ENCODE measurements around the gene VAV2.

Gene VAV2

GRCh38 chr9:133888048-133888808, 103.9 kb downstream of the VAV2 start:
- DNase-seq, result no peak

- no peak for DNase-seq
Measured at GRCh38 chr9:133887540-133888047, 104.5 kb downstream of the VAV2 start.

- no peak for DNase-seq
Measured at GRCh38 chr9:133886563-133887501, 105.3 kb downstream of the VAV2 start.

- DNase-seq, result no peak
Measured at GRCh38 chr9:133884907-133885744, 107.0 kb downstream of the VAV2 start.

- no peak for DNase-seq
Measured at GRCh38 chr9:133882849-133883755, 109.0 kb downstream of the VAV2 start.

GRCh38 chr9:133881671-133882381, 110.3 kb downstream of the VAV2 start:
- no peak for DNase-seq

- DNase-seq, result no peak
Measured at GRCh38 chr9:133880851-133881661, 111.1 kb downstream of the VAV2 start.

- no peak for DNase-seq
Measured at GRCh38 chr9:133880136-133880535, 112.0 kb downstream of the VAV2 start.

- DNase-seq, result no peak
Measured at GRCh38 chr9:133879615-133880014, 112.5 kb downstream of the VAV2 start.

- DNase-seq, result no peak
Measured at GRCh38 chr9:133878402-133878801, 113.7 kb downstream of the VAV2 start.

- DNase-seq, result no peak
Measured at GRCh38 chr9:133877967-133878366, 114.2 kb downstream of the VAV2 start.

GRCh38 chr9:133877327-133877726, 114.8 kb downstream of the VAV2 start:
- DNase-seq, result no peak

- DNase-seq, result no peak
Measured at GRCh38 chr9:133876836-133877235, 115.3 kb downstream of the VAV2 start.

- no peak for DNase-seq
Measured at GRCh38 chr9:133876144-133876543, 116.0 kb downstream of the VAV2 start.

- no peak for DNase-seq
Measured at GRCh38 chr9:133875131-133875530, 117.0 kb downstream of the VAV2 start.

- DNase-seq, result no peak
Measured at GRCh38 chr9:133874659-133875058, 117.5 kb downstream of the VAV2 start.

GRCh38 chr9:133874060-133874657, 118.0 kb downstream of the VAV2 start:
- DNase-seq, result no peak

GRCh38 chr9:133873461-133873891, 118.6 kb downstream of the VAV2 start:
- no peak for DNase-seq

GRCh38 chr9:133873009-133873408, 119.1 kb downstream of the VAV2 start:
- DNase-seq, result no peak

Measured in stimulated activated CD4-positive, alpha-beta T cell treated with anti-CD3 and anti-CD28 coated beads, Interleukin-2, amount 100 ng/mL, for 24 hours (primary cell).